Muscle of arm (tissue), 12 donors: ENCODE data around the gene C1GALT1. TPM values are rescaled to one million over a fixed set of nuclear protein-coding genes. Genes with fewer than 3 reads are reported as not detected.

Source experiments
- DNase-seq: peaks from one replicate; pipeline ENCODE4 v3.0.0-alpha.2; 2013
- polyA plus RNA-seq, 12 donors: library from polyadenylated mRNA; unstranded; fragments of 120-200 nt; gene quantifications; one replicate each; pipeline ENCODE4 v1.2.1, GENCODE V29; 2013; ENCODE audit not compliant: insufficient read length in 12 of 12

The C1GALT1 gene
- polyA plus RNA-seq, 12 donors, result 16.2 to 30.2 (median 21.8) TPM; not detected in 1

DNA sequence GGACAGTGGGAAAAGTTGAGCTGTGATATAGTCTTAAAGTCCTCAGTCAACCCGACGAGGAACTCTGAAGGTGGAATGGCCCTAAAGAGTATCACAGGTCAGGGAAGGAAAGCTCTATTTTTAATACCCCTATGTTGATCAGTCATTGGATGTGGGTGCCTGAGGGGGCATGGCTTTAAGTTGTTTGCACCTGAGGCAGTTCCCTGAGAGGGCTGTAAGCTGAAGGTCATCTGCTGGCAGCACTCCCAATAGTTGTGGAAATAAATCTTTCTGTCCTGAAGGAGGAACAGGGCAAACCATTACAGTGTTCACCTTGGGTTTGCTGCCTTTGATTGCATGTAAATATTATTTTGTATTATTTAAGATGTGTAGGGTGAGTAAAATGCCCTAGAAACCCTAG, 17.8 kb upstream of the C1GALT1 start:
- no peak for DNase-seq

DNA sequence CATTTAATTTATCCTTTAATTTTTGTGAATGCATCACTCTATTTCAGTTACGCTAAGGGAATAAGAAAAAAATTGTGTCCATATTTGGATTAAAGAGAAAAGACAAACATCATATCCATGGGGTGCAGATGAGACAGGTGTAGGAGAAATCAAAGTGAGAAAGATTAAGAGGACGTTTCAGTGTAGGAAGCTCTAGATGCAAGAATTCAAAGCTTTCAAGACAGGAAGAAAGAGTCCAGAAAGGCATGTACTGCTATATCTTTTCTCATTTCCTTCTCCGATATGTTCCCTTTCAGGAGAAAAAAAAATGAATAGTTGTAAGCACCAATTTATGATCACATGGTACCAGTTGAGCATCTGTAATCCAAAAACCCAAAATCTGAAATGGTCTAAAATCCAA, 17.0 kb upstream of the C1GALT1 start:
- no peak for DNase-seq

DNA sequence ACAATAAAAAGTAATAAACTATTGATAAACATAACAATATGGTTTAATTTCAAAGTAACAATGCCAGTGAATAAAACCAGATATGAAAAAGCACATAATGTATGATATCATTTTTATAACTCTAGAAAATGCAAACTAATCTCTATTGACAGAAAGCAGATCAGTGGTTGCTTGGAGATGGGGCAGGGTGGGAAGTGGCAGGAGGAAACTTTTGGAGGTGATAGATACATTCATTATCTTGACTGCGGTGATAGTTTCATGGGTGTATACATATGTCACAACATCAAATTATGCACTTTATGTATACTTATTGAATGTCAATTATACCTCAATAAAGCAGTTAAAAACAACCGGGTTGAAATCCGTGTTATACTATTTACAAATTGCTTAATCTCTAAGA, 16.0 kb upstream of the C1GALT1 start:
- no peak for DNase-seq

DNA sequence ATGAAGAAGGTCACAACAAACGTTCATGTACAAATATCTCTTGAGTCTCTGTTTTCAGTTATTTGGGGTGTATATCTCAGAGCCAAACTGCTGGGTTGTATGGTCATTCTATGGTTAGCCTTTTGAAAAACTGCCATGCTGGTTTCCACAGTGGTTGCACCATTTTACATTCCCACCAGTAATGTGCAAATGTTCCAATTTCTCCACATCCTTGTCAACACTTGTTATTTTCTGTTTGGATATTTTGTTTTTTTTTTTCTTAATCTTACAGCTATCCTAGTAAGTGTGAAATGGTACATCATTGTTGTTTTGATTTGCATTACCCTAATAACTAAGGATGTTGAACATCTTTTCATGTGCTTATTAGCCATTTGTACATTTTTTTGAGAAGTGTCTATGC, 13.0 kb upstream of the C1GALT1 start:
- no peak for DNase-seq

DNA sequence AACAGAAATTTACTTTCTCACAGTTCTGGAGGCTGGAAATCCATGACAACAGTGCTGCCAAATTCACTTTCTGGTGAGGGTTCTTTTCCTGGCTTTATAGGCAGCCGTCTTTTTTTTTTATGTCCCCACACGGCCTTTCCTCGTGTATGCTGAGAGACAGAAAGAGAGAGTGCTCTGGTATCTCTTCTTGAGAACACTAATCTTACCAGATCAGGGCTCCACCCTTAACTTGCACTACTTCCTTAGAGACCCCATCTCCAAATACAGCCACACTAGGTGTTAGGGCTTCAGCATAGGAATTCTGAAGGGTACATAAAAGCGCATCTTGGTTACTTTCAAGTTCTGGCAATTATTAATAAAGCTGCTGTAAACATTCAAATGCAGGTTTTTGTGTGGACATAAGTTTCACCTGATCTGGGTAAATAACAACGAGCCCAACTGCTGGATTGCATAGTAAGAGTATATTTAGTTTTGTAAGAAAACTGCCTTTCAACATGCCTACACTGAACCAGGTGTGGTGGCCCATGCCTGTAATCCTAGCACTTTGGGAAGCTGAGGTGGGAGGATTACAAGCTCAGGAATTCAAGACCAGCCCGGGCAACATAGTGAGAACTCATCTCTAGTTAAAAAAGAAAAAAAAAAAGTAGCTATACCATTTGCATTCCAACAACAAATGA, 8.2 kb upstream of the C1GALT1 start:
- DNase-seq, result no peak

DNA sequence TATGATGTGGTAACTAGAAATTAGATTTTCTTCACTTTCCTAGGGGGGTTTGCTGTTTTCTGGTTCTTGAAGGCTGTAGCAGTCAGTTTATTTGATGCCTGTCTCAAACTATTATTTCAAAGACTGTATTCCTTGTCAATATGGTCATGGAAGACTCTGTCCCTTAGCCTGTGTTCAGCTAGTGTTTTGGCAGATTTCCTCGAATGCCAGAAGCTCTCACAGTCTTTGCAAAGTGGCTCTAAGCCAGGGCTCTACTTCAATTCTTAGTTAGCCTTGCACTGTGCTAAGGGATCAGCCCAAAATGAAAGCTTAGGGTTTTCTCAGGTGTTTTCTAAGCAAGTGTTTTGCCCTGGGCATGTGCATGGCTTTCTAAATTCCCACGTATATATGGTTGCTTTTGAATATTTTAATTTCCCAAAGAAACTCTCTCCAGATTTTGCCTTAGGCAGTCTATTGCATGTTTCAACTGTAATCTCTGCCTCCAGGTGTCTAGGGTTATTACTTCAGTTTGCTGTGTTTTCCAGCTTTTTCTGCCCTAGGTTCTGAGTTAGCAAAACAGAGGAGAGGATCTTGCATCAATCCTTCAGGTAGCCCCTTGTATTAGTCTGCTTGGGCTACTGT, 7.2 kb upstream of the C1GALT1 start:
- DNase-seq, result no peak

DNA sequence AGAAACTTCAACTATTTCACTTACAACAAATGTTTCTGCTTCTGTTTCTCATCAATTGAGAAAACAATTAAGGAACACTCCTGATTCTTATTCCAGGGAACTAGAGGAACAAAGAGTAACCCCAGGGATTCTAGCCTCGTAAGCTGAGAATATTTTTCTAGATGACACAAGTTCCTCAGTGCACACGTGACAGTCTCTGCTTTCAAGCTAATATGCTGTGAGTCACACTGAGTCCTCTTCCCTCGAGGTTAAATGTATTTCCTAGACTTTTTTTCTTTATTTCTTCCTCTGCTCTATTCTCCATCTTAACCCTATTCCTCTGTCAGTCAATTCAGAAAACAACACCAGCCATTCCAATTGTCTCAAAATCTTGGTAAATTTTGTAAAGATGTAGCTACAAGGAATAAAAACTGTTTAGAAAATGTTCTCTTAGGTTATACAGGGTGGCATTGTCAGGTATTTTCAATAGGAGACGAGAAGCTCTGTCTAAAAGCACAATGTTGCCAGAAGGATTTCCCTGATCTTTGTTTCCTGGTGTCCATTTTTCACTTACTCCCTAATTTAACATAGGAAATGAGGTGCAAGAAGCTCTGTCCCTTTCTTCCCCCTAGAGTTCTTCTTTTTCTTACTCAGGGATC, 5.8 kb upstream of the C1GALT1 start:
- DNase-seq, result no peak

DNA sequence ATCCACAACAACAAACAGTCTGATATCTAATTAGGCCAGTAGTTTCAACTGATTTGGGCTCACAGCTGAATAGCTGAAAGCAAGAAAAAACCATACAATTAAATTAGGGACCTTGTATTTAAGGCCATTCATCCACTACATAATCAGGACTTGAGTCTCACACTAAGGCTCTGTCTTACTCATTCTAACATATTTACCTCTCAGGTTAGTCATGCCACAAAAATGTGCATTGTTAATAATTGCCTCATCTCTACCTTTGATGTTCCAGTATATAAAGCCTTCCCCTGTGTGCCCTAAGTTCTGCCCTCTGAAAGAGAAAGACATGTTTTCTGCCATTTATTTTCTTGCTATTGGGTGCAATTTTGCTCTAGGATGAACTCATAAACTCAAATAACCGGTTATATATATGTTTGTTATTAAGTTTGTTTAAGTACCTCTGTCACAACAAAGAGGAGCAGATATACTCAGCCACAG, 5.3 kb upstream of the C1GALT1 start:
- DNase-seq, result no peak

DNA sequence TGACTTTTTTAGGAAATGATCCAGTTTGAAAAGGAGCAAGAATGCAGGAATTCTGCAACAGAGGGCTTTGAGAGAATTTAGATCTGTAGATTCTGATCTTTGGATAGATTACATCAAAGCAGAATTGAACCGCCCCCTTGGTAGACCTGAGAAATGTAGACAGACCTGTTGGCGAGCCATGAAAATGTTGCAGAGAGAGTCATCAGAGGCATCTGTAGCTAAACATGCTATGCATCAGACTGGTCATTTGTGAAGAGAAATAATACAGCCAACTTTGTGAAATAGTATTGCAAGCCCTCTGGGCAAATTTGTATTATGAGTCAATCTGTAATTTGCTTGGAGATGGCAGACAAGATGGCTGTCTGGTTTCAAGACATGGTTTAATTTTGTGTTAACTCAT, 4.3 kb upstream of the C1GALT1 start:
- DNase-seq, result no peak

DNA sequence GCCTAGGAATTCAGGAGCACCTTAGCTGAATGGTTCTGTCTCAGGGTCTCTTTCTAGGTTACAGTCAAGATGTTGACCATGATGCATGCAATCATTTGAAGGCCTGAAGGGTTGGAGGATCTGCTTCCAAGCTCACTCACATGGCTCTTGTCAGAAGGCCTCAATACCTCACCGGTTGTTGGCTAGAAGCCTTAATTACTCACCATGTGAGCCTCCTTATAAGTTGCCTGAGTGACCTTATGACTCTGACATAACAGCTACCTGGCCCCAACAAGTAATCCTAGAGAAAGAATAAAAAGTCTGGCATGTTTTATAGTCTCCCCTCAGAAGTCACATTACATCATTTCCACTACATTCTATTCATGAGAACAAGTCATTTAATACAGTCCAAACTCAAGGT, 3.4 kb upstream of the C1GALT1 start:
- no peak for DNase-seq

DNA sequence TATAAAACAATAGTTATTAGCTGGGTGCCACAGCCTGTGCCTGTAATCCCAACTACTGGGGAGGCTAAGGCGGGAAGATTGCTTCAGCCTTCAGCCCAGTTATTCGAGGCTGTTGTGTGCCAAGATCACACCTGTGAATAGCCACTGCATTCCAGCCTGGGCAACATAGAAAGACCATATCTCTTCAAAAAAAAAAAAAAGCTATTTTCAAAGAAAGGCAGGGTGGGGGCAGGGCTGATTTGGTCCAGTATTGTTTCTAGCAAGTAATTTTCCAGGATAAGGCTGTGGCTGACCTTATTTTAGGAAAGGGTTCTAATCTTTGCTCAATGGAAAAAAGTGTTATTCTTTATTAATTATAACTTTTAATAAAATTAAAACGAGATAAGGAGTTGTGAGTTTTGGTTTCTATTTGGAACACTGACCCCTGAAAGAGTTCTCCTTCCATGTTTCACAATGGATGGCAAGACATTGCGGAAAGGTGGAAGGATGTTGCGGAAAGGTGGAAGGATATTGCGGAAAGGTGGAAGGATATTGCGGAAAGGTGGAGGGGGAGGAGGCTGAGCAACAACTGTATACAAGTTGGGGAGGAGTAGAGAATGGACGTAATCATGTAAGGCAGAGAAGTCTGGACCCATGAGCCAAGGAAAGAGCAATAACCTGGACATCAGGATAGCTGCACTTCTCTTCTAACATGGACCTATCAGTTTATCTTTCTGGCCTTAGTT, 1.5 kb upstream of the C1GALT1 start:
- no peak for DNase-seq

DNA sequence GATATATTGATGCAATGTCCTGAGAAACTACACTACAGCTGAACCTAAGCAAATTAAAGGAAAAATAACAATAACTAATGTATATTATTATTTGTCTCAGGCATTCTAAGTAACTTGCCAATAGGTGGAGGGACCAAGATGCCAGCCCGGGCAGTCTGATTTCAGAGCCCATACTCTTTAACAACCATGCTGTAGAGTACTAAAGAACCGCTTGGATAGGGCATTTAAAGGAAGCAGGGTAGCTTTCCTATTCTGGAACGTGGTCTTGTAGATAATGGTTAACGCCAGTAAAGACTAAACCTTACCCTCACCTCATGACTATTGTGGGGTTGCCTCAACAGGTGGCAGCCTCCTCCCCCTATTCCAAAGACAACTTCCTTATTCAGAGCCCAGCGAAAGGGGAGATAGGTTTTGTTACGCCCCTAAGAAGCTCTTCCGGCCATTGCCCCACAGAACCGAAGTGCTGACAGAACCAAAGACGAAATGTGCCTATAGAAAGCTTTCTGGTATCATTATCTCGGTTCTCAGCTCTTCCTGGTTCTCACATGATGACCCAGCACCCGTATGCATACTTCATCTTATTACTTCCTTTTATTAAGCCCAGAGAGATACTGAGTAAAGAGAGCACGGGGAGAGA, 707 bp upstream of the C1GALT1 start:
- DNase-seq, result no peak

DNA sequence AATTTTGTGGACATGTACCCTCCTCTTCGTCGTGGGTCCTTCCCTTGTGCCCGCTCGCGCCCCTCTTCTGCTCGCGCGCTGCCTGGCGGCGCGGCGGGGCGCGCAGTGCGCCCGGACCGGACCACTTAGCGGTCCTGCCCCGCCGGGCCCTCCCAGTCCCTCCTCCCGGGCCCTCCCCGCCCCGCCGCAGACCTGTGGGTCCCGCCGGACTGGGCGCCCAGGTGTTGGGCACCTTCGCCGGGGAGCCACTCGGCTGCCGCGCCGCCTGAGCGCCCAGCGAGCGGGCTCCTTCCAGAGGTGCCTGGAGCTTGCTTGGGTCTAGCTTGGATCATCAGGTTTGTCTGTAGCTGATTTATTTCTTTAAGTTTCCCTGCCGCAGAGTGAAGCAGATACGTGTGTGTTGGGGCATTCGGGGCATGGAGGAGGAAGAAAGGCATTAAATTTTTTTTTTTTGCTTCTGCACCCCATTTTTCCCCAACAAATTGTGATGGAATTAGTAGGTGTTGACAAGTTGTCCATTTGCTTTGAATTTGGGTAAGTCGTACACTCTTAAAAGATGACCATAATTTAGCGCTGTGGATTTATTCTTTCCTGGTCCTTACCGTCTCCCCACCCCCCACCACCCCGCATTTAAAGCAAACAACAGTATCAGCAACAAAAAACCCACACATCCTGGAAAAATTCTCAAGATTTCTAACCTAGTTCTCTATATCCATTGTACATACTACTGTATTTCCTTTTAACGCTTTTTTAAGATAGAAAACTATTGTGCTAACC, 905 bp downstream of the C1GALT1 start:
- peak; percentile 37 for DNase-seq

DNA sequence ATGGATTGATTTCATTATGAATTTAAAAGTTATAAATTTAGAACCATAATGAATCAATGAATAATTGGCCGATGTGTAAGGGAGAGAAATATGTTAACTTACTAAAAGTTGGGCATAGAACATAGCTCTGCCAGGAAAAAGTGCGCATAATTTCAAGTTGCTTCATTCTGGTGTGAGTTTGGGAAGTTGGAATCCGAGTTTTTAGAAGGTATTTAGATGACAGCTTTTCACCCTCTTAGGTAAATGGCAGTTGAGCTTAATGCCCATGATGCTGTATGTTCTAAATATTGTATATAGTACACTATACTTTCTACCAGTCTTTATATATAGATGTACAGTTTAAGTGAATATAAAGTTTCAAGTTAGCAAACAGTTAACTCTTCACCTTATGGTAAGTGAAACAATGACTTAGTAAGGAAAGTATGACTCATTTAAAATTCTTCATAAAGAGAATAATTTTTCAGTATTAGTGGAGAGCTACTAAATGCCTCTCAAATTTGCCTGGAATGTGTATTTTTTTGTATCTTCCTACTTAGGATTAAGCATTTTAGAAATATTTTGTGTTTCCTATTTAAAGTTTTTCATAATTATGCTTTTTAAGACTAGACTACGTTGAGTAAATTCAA, 1.6 kb downstream of the C1GALT1 start:
- DNase-seq, result no peak

DNA sequence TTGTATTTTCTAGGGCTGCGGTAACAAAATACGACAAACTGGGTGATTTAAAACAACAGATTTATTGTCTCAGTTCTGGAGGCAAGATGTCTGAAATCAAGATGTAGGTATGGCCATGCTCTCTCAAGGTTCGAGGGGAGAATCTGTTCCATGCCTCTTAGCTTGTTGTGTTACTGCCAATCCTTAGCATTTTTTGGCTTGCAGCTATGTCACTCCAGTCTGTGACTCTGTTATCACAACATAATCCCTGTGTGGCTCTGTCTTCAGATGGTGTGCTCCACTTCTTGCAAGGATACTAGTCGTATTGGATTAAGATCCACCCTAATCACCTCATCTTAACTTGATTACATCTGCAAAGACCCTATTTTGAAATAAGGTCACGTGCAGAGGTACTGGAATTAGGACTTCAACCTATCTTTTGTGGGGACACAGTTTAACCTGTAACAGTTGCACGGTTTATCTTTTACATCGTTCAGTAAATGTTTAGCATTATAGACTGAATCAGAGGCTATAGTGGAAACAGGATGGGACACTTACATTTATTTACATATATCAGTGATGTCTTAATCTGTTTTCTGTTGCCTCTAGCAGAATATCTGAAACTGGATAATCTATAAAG, 3.1 kb downstream of the C1GALT1 start:
- no peak for DNase-seq

DNA sequence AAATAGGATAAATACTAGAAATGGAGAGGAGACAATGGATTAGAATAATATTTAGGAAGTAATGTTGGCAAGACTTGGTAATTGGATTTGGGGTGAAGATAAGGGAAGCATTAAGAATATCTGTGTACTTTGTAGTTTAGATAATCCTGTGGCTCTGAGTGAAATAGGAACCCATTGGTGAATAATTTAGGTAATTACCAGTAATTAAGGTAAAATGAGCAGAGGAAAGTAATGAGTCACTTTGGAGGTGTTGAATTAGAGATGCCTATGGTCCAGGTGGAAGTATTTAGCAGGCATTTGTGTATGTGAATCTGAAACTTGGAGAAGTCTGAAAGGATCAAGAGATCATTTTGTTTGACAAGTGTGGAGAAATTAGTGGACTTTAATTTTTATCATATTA, 5.7 kb downstream of the C1GALT1 start:
- DNase-seq, result no peak

DNA sequence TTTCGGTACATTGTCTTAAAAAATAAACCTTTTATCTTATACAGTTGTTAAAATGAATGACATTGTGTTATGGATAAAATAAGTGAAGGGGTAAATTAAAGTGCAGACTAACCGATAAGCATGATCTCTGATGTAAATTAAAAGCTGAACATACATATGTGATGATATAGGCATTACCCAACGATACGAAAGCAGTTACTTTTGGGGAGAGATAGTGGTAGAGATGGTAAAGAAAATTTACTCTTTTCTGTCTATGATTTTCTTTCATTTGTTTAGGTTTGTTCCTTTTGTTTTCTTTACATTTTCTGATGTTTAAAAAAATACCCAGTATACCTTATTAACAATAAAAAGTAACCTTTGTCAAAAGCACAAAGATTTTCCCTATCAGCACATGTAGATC, 6.4 kb downstream of the C1GALT1 start:
- DNase-seq, result no peak

DNA sequence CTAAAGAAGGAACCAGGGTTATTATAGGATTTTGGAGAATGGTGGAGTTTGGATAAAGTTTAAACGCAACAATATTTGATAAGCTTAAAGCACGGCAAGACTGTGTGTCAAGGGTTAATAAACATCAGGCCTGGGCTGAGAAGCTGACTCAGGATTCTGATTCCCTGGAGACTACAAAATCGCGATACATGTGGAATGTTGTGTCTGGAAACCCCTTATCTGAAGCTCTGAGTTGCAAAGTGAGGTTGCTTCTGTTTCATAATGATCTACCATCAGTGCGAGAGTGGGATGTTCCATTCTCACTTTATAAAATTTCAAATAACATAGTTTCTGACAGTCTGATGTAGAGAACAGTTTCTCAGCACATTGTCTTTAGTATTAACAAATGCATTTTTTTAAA, 7.8 kb downstream of the C1GALT1 start:
- no peak for DNase-seq

DNA sequence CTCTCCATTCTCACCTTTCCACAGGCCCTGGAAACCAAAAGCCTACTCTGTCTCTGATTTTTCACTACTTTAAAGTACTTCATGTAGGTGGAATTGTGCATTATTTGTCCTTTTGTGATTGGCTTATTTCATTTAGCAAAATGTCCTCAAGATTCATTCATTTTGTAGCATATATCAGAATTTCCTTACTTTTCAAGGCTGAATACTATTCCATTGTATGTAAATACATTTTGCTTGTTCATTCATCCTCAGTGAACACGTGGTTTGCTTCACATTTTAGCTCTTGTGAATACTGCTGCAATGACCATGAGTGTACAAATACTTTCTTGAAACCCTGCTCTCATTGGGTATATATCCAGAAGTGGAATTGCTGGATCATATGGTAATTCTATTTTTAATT, 8.8 kb downstream of the C1GALT1 start:
- DNase-seq, result no peak
